GM23338 (cell line): Measurements from ENCODE around the gene EPX. TPM values are rescaled to one million over a fixed set of nuclear protein-coding genes. Genes with fewer than 3 reads are reported as not detected.

Source experiments
- ATAC-seq: fragments of 200-7000 bp; cut with Tn5 transposase; 3 replicates; pipeline ENCODE4 v1.9.1; 2020
- DNase-seq: peaks from one replicate; pipeline ENCODE4 v3.0.0-alpha.2; 2015; ENCODE audit warnings: low spot score
- H2AFZ ChIP-seq: fragments of 200-600 bp; sonication (generic); 2 replicates; pipeline ENCODE4 v1.8.0; 2016; ENCODE audit warnings: antibody characterized with exemption, mild to moderate bottlenecking, moderate library complexity
- H3F3A ChIP-seq: fragments of 200-600 bp; sonication (generic); replicated peaks from 2 replicates; pipeline ENCODE4 v1.8.0; 2017; ENCODE audit warnings: antibody characterized with exemption, mixed run types, low read depth
- H3K27ac ChIP-seq: fragments of 200-600 bp; sonication (generic); 2 replicates; pipeline ENCODE4 v1.6.1; 2016; ENCODE audit warnings: low read depth
- H3K27me3 ChIP-seq: fragments of 200-600 bp; sonication (generic); 2 replicates; pipeline ENCODE4 v1.8.0; 2016; ENCODE audit warnings: mild to moderate bottlenecking, mixed run types, moderate library complexity; ENCODE audit not compliant: insufficient read depth
- H3K36me3 ChIP-seq: fragments of 200-600 bp; sonication (generic); 2 replicates; pipeline ENCODE4 v1.8.0; 2016; ENCODE audit warnings: mild to moderate bottlenecking; ENCODE audit not compliant: insufficient read depth
- H3K4me1 ChIP-seq: fragments of 200-600 bp; sonication (generic); 2 replicates; pipeline ENCODE4 v1.8.0; 2016; ENCODE audit warnings: mild to moderate bottlenecking, moderate library complexity; ENCODE audit not compliant: insufficient read depth
- H3K4me2 ChIP-seq: fragments of 200-600 bp; sonication (generic); 2 replicates; pipeline ENCODE4 v1.7.1; 2017; ENCODE audit warnings: mixed run types
- H3K4me3 ChIP-seq: fragments of 200-600 bp; sonication (generic); 2 replicates; pipeline ENCODE4 v1.6.1; 2016; ENCODE audit warnings: mixed run types
- H3K79me2 ChIP-seq: fragments of 200-600 bp; sonication (generic); replicated peaks from 2 replicates; pipeline ENCODE4 v1.8.0; 2017; ENCODE audit warnings: mild to moderate bottlenecking; ENCODE audit not compliant: insufficient read depth
- H3K9me2 ChIP-seq: fragments of 200-600 bp; sonication (generic); 2 replicates; pipeline ENCODE4 v1.8.0; 2017; ENCODE audit not compliant: insufficient read depth
- H4K20me1 ChIP-seq: fragments of 200-600 bp; sonication (generic); replicated peaks from 2 replicates; pipeline ENCODE4 v1.8.0; 2017; ENCODE audit warnings: mild to moderate bottlenecking; ENCODE audit not compliant: insufficient read depth
- H3K27ac Mint-ChIP-seq: 2 replicates; pipeline ENCODE4 v1.8.0; 2020; ENCODE audit warnings: inconsistent platforms, mild to moderate bottlenecking, moderate library complexity, mixed read lengths
- H3K27me3 Mint-ChIP-seq: 3 replicates; pipeline ENCODE4 v1.8.0; 2022; ENCODE audit warnings: low read depth, mild to moderate bottlenecking, moderate library complexity, mixed read lengths, inconsistent platforms; ENCODE audit not compliant: insufficient read depth, poor library complexity
- H3K36me3 Mint-ChIP-seq: 3 replicates; pipeline ENCODE4 v1.8.0; 2021; ENCODE audit warnings: low read depth, mild to moderate bottlenecking, inconsistent platforms, moderate library complexity, mixed read lengths
- H3K4me1 Mint-ChIP-seq: 3 replicates; pipeline ENCODE4 v1.8.0; 2020; ENCODE audit warnings: mild to moderate bottlenecking, inconsistent platforms, mixed read lengths
- H3K4me3 Mint-ChIP-seq: 3 replicates; pipeline ENCODE4 v1.8.0; 2021; ENCODE audit warnings: moderate library complexity, mild to moderate bottlenecking, inconsistent platforms, mixed read lengths
- H3K9me3 Mint-ChIP-seq: 3 replicates; pipeline ENCODE4 v1.8.0; 2020; ENCODE audit warnings: moderate library complexity, mild to moderate bottlenecking, inconsistent platforms, mixed read lengths
- CREB1 ChIP-seq: fragments of 250-450 bp; sonication (Bioruptor Pico); IDR thresholded peaks from 2 replicates; pipeline ENCODE4 v1.5.0; 2020; ENCODE audit warnings: low read depth, mild to moderate bottlenecking, moderate library complexity
- CTCF ChIP-seq, 2 experiments: fragments of 200-600 bp in 1 of 2; sonication (generic) in 1 of 2; conservative IDR thresholded peaks; 2 replicates each; pipeline versions ENCODE4 v1.5.1 to v1.6.1; 2016 to 2017; ENCODE audit warnings: antibody characterized with exemption in 2 of 2, low read depth in 2 of 2, mild to moderate bottlenecking in 2 of 2, moderate library complexity in 1 of 2
- EZH2 ChIP-seq: fragments of 200-600 bp; sonication (generic); IDR thresholded peaks from one replicate; pipeline ENCODE4 v1.8.0; 2017; ENCODE audit warnings: antibody characterized with exemption, mild to moderate bottlenecking, low read depth; ENCODE audit not compliant: unreplicated experiment
- POLR2AphosphoS5 ChIP-seq: IDR thresholded peaks from 2 replicates; pipeline ENCODE4 v1.6.1; 2016; ENCODE audit warnings: antibody characterized with exemption, low read depth
- ZNF114 ChIP-seq: fragments of 250-450 bp; sonication (Bioruptor Pico); IDR thresholded peaks from 2 replicates; pipeline ENCODE4 v1.5.0; 2020; ENCODE audit warnings: mild to moderate bottlenecking, moderate library complexity
- ZNF331 ChIP-seq: fragments of 250-450 bp; sonication (Bioruptor Pico); IDR thresholded peaks from 2 replicates; pipeline ENCODE4 v1.5.0; 2020; ENCODE audit warnings: low read depth, mild to moderate bottlenecking, moderate library complexity
- polyA plus RNA-seq: library from polyadenylated mRNA; unstranded; fragments of >200 nt; fragmentation: Nextera tagmentation; extraction: Ambion mirVana; gene quantifications from 2 replicates; pipeline ENCODE4 v1.2.1, GENCODE V29; 2016
- total RNA-seq: library from RNA; depleted of rRNA; stranded (reverse); fragments of >200 nt; shearing (Covaris generic); gene quantifications from 2 replicates; pipeline ENCODE4 v1.2.3, GENCODE V29; 2014
- TF ChIP-seq, protein P1 (sequence below): fragments of 250-450 bp; sonication (Bioruptor Pico); IDR thresholded peaks from 2 replicates; pipeline ENCODE4 v1.5.0; 2020; ENCODE audit warnings: mild to moderate bottlenecking, moderate library complexity
- TF ChIP-seq, protein P2 (sequence below): IDR thresholded peaks from one replicate; pipeline ENCODE4 v1.6.1; 2018; ENCODE audit warnings: antibody characterized with exemption; ENCODE audit not compliant: unreplicated experiment

Gene EPX
- total and polyA plus RNA-seq, 2 experiments from 2014 or later = 0.10 TPM; not detected in 1

GRCh38 chr17:58166682-58167081 lies 25.8 kb upstream of the EPX start, which contains the start of gene OR4D2:
TSS of gene OR4D2 (plus strand) at chr17:58166982. CDS start at chr17:58169656, 2,674 bp downstream.
- H3K27me3 Mint-ChIP-seq = peaks cover 10% of the 10 kb centered on the region

More at GRCh38 chr17:58166682-58167081, 25.8 kb upstream of the EPX start, which contains the start of gene OR4D2:
- Histone ChIP-seq H3K27me3 (peaks cover 8% of the 10 kb centered on the region; the same call in 1 of the 2 replicates), H3K9me2 (no peaks in the 10 kb centered on the region), H3K36me3 (no peaks in the 10 kb centered on the region), H2AFZ (no peak within 1 kb of the TSS), H4K20me1 (no peaks in the 10 kb centered on the region), H3F3A (no peaks in the 10 kb centered on the region), H3K4me2 (no peak within 1 kb of the TSS), H3K4me3 (no peak within 1 kb of the TSS), H3K79me2 (no peaks in the 10 kb centered on the region), H3K4me1 (no peaks in the 10 kb centered on the region), H3K27ac (no peak within 1 kb of the TSS)
- Mint-ChIP-seq H3K27ac (no peak within 1 kb of the TSS), H3K36me3 (no peaks in the 10 kb centered on the region), H3K9me3 (no peaks in the 10 kb centered on the region), H3K4me1 (no peaks in the 10 kb centered on the region), H3K4me3 (no peak within 1 kb of the TSS)
- TF ChIP-seq EZH2 (no peak), CTCF (conservative IDR thresholded peaks at IDR 0.05; ENCODE audit: low read depth in 2 of 2) (no peak), POLR2AphosphoS5 (no peak), ZNF331 (no peak), ZNF114 (no peak), CREB1 (no peak)
- TF ChIP-seq, protein P1, sequence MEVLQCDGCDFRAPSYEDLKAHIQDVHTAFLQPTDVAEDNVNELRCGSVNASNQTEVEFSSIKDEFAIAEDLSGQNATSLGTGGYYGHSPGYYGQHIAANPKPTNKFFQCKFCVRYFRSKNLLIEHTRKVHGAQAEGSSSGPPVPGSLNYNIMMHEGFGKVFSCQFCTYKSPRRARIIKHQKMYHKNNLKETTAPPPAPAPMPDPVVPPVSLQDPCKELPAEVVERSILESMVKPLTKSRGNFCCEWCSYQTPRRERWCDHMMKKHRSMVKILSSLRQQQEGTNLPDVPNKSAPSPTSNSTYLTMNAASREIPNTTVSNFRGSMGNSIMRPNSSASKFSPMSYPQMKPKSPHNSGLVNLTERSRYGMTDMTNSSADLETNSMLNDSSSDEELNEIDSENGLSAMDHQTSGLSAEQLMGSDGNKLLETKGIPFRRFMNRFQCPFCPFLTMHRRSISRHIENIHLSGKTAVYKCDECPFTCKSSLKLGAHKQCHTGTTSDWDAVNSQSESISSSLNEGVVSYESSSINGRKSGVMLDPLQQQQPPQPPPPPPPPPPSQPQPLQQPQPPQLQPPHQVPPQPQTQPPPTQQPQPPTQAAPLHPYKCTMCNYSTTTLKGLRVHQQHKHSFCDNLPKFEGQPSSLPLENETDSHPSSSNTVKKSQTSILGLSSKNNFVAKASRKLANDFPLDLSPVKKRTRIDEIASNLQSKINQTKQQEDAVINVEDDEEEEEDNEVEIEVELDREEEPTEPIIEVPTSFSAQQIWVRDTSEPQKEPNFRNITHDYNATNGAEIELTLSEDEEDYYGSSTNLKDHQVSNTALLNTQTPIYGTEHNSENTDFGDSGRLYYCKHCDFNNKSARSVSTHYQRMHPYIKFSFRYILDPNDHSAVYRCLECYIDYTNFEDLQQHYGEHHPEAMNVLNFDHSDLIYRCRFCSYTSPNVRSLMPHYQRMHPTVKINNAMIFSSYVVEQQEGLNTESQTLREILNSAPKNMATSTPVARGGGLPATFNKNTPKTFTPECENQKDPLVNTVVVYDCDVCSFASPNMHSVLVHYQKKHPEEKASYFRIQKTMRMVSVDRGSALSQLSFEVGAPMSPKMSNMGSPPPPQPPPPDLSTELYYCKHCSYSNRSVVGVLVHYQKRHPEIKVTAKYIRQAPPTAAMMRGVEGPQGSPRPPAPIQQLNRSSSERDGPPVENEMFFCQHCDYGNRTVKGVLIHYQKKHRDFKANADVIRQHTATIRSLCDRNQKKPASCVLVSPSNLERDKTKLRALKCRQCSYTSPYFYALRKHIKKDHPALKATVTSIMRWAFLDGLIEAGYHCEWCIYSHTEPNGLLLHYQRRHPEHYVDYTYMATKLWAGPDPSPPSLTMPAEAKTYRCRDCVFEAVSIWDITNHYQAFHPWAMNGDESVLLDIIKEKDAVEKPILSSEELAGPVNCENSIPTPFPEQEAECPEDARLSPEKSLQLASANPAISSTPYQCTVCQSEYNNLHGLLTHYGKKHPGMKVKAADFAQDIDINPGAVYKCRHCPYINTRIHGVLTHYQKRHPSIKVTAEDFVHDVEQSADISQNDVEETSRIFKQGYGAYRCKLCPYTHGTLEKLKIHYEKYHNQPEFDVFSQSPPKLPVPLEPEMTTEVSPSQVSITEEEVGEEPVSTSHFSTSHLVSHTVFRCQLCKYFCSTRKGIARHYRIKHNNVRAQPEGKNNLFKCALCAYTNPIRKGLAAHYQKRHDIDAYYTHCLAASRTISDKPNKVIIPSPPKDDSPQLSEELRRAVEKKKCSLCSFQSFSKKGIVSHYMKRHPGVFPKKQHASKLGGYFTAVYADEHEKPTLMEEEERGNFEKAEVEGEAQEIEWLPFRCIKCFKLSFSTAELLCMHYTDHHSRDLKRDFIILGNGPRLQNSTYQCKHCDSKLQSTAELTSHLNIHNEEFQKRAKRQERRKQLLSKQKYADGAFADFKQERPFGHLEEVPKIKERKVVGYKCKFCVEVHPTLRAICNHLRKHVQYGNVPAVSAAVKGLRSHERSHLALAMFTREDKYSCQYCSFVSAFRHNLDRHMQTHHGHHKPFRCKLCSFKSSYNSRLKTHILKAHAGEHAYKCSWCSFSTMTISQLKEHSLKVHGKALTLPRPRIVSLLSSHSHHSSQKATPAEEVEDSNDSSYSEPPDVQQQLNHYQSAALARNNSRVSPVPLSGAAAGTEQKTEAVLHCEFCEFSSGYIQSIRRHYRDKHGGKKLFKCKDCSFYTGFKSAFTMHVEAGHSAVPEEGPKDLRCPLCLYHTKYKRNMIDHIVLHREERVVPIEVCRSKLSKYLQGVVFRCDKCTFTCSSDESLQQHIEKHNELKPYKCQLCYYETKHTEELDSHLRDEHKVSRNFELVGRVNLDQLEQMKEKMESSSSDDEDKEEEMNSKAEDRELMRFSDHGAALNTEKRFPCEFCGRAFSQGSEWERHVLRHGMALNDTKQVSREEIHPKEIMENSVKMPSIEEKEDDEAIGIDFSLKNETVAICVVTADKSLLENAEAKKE = no peak
- TF ChIP-seq, protein P2, sequence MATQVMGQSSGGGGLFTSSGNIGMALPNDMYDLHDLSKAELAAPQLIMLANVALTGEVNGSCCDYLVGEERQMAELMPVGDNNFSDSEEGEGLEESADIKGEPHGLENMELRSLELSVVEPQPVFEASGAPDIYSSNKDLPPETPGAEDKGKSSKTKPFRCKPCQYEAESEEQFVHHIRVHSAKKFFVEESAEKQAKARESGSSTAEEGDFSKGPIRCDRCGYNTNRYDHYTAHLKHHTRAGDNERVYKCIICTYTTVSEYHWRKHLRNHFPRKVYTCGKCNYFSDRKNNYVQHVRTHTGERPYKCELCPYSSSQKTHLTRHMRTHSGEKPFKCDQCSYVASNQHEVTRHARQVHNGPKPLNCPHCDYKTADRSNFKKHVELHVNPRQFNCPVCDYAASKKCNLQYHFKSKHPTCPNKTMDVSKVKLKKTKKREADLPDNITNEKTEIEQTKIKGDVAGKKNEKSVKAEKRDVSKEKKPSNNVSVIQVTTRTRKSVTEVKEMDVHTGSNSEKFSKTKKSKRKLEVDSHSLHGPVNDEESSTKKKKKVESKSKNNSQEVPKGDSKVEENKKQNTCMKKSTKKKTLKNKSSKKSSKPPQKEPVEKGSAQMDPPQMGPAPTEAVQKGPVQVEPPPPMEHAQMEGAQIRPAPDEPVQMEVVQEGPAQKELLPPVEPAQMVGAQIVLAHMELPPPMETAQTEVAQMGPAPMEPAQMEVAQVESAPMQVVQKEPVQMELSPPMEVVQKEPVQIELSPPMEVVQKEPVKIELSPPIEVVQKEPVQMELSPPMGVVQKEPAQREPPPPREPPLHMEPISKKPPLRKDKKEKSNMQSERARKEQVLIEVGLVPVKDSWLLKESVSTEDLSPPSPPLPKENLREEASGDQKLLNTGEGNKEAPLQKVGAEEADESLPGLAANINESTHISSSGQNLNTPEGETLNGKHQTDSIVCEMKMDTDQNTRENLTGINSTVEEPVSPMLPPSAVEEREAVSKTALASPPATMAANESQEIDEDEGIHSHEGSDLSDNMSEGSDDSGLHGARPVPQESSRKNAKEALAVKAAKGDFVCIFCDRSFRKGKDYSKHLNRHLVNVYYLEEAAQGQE = no peak
- DNase-seq (no peak), ATAC-seq (no peak)
